ENCODE data around the gene RIC1. TPM values are rescaled to one million over a fixed set of nuclear protein-coding genes. Genes with fewer than 3 reads are reported as not detected.

Gene RIC1
- total and polyA plus RNA-seq, 8 donors: 21.5 to 32.9 (median 30.7) TPM

DNA sequence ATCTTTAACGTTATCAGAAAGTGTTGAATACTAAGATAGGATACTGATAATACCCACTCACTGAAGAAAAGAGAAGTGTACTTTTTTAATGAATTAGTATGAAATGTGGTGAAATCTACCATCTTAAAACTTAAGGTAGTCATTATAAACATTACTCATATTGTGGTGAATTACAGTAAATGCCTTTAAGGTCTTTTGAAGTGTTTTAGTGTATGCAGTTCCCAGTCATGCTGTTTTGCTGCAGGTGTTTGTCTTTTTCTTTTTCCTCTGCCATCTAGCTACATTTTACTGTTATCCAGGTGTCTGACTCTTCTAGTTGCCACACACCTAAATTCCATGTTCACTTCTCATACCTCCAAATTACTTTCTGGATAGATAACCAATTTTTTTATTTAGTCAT lies 131.4 kb downstream of the RIC1 start:
- TF ChIP-seq, protein P1, sequence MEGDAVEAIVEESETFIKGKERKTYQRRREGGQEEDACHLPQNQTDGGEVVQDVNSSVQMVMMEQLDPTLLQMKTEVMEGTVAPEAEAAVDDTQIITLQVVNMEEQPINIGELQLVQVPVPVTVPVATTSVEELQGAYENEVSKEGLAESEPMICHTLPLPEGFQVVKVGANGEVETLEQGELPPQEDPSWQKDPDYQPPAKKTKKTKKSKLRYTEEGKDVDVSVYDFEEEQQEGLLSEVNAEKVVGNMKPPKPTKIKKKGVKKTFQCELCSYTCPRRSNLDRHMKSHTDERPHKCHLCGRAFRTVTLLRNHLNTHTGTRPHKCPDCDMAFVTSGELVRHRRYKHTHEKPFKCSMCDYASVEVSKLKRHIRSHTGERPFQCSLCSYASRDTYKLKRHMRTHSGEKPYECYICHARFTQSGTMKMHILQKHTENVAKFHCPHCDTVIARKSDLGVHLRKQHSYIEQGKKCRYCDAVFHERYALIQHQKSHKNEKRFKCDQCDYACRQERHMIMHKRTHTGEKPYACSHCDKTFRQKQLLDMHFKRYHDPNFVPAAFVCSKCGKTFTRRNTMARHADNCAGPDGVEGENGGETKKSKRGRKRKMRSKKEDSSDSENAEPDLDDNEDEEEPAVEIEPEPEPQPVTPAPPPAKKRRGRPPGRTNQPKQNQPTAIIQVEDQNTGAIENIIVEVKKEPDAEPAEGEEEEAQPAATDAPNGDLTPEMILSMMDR (IDR thresholded peaks at IDR 0.05): no peak
- H3K4me1 ChIP-seq: no peaks in the 10 kb centered on the region
- H3K27me3 ChIP-seq: no peaks in the 10 kb centered on the region
- H3K27ac ChIP-seq: no peak overlapping the region
- ATAC-seq (no peak), DNase-seq (no peak)
- H3K36me3 ChIP-seq: peaks cover 0 to 86% of the 10 kb centered on the region in 2 donors
- intact Hi-C loops (cut with DNase I): no loop called here
- H3K4me3 ChIP-seq: no peak overlapping the region
- H3K9me3 ChIP-seq: no peaks in the 10 kb centered on the region

DNA sequence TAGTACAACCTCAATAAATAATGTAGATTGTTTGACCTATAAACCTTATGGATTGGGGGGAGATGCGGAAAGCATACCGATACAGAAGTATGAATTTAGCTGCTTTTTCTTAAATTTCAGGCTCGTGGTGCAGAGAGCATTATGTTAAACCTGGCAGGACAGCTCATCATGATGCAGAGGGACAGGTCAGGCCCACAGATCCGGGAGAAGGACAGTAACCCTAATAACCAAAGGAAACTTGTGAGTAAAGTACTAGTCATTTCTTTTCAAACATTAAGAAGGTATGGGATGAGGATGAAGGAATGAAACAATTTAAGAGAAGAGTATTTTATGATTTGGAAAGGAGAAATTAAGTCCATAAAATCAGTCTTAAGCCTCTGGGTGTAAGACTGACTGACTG lies 133.5 kb downstream of the RIC1 start:
- no peaks in the 10 kb centered on the region for H3K9me3 ChIP-seq
- H3K27me3 ChIP-seq: no peaks in the 10 kb centered on the region
- H3K4me3 ChIP-seq: no peak overlapping the region
- no peak overlapping the region for H3K27ac ChIP-seq
- TF ChIP-seq, protein P1 (IDR thresholded peaks at IDR 0.05): no peak
- peaks cover 0 to 89% of the 10 kb centered on the region in 2 donors for H3K36me3 ChIP-seq
- DNase-seq (no peak), ATAC-seq (no peak)
- H3K4me1 ChIP-seq: no peaks in the 10 kb centered on the region
- intact Hi-C loops (cut with DNase I): no loop called here

DNA sequence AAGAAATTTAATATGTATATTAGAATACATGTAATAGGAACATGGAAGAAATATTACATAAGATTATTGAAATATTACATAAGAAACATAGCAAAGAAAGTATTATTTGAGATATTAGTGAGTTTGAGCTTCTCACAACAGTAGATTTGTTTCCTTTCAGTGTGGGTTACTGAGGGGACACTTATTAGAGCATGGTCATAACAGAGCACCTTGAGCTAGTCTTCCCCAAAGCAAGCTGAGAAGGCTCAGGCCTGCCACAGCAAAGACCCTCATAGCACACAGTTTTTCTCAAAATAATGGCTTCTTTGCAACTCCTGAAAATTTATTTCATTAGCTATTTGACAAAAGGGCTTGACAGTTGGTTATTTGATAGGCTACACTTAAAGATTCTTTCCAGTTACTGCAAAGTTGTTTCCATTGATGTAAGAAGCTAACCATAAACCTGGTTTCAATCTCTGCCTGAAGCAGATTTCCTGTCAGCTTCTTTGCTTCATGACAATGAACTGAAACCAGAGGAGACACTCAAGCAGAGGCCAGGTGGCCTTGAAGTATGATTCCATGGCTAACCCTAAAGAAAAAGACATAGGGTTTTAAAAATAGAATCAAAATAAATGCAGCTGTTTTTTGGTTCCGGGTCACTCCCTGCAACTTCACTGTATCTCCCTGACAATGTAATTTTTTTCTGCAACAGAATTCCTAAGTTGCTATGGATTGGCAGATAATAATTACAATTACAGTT lies 135.4 kb downstream of the RIC1 start:
- no peak for ATAC-seq
- intact Hi-C loops (cut with DNase I): no loop called here
- Histone ChIP-seq H3K27ac (no peak overlapping the region), H3K36me3 (peaks cover 0 to 91% of the 10 kb centered on the region in 2 donors), H3K4me1 (no peaks in the 10 kb centered on the region), H3K27me3 (no peaks in the 10 kb centered on the region), H3K4me3 (no peak overlapping the region), H3K9me3 (no peaks in the 10 kb centered on the region)
- TF ChIP-seq, protein P1 (IDR thresholded peaks at IDR 0.05): no peak
- no peak for DNase-seq

DNA sequence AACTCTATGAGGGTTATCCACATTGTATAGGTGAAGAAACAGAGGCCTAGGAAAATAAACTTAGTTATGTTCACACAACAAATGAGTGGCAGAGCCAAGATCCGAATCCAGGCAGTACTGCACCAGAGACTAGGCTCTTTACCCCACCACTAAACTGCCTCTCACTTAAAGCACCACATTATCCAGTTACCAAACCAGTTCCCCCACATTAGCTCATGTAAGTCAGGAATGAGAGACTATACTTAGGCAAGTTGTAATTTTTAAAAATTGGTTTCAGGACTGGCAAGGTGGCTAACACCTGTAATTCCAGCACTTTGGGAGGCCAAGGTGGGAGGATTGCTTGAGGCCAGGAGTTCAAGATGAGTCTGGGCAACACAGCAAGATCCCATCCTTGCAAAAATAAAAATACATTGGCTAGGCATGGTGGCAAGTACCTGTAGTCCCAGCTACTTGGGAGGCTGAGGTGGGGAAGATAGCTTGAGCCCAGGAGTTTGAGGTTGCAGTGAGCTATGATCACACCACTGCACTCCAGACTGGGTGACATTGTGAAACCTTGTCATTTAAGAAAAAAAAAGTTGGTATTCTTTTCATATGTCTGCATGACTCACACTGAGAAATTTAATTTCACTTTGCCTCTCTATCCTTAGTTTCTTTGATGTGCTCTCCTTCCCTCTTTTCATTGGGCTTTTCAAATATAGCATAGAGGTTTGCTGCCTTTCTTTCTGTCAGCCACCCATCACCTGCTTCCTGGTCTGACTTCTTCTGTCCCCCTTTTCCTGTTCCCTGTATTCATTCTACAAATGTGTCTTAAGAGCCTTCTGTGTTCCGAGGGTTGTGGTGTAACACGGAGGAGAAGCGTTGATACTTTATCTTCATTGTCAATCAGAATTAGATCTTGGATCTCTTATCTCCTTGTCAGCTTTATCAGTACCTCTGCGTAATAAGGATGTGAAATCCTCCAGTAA lies 139.3 kb downstream of the RIC1 start:
- TF ChIP-seq, protein P1 (IDR thresholded peaks at IDR 0.05): no peak
- DNase-seq (no peak), ATAC-seq (no peak)
- Histone ChIP-seq H3K4me3 (no peak overlapping the region), H3K36me3 (peaks cover 0 to 90% of the 10 kb centered on the region in 2 donors), H3K9me3 (no peaks in the 10 kb centered on the region), H3K27me3 (no peaks in the 10 kb centered on the region), H3K27ac (no peak overlapping the region), H3K4me1 (no peaks in the 10 kb centered on the region)
- intact Hi-C loops (cut with DNase I): no loop called here

Measured in left lung (tissue), 10 donors.